ENCODE results near the gene GLB1L3. TPM values are rescaled to one million over a fixed set of nuclear protein-coding genes. Genes with fewer than 3 reads are reported as not detected.

The GLB1L3 gene
- total RNA-seq, 1 experiment from 2014 or later: not detected

DNA sequence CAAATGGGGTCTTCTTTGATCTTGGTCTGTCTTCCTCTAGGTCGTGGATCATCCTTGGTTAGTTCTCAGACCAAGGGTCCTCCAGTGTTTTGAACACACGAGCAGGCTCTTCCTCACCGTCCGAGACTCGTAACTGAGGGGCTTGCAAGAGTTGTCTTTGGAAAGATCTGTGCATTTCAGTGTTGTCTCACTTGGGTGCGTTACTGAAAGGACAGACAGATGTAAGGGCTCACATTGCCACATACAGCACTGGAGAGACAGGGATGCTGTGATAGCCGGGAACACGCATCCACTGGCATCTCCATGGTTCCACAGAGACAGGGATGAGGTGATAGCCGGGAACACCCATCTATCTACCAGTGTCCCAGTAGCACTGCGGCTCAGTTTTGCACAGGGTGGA is 71.3 kb downstream of the GLB1L3 start:
- H3K27me3 ChIP-seq (ENCODE audit: insufficient read depth, low read length): no peaks in the 10 kb centered on the region
- ChIA-PET RAD21 (ENCODE audit: low non-redundant PET in 1 of 2, low total read pairs in 2 of 2, uncharacterized antibody in 2 of 2, unreplicated experiment in 2 of 2) (no interaction called here), CTCF (no interaction called here), POLR2A (no interaction called here)
- H2AFZ ChIP-seq (ENCODE audit: low read depth, low read length, poor library complexity, severe bottlenecking): no peak overlapping the region
- BruUV-seq (replicated peaks): no TSS peak
- H3K27ac ChIP-seq (ENCODE audit: low read depth, low read length): no peak overlapping the region
- no peaks in the 10 kb centered on the region; a peak in 1 of 4 replicates for H3K36me3 ChIP-seq (ENCODE audit: control insufficient read depth in 1 of 2, insufficient read depth in 2 of 2, low read length in 2 of 2)
- no peak overlapping the region for H3K9ac ChIP-seq (ENCODE audit: low read length)
- ATAC-seq: no peak
- no peak overlapping the region for H3K4me3 ChIP-seq (replicated peaks in 1 of 2; ENCODE audit: low read depth in 1 of 2, low read length in 2 of 2)
- TF ChIP-seq CBX3 (IDR thresholded peaks at IDR 0.05; ENCODE audit: low read depth): no peak
- peaks cover 0 to 10% of the 10 kb centered on the region in 2 experiments; a peak in 2 of 4 replicates for H3K4me1 ChIP-seq (ENCODE audit: control insufficient read depth in 1 of 2, insufficient read depth in 2 of 2, low read length in 2 of 2)
- intact Hi-C loops (cut with micrococcal nuclease): no loop called here
- no peaks in the 10 kb centered on the region for H3K79me2 ChIP-seq (ENCODE audit: insufficient read depth, low read length)
- no peak overlapping the region for H3K4me2 ChIP-seq (ENCODE audit: low read length)
- no peaks in the 10 kb centered on the region for H3K9me3 ChIP-seq (ENCODE audit: control insufficient read depth in 1 of 2, insufficient read depth in 1 of 2, low read depth in 1 of 2, low read length in 2 of 2)
- no peaks in the 10 kb centered on the region for H3K9me2 ChIP-seq (ENCODE audit: insufficient read depth)
- H4K20me1 ChIP-seq (ENCODE audit: insufficient read depth): no peaks in the 10 kb centered on the region
- no peak for DNase-seq (ENCODE audit: low read depth, low spot score)

DNA sequence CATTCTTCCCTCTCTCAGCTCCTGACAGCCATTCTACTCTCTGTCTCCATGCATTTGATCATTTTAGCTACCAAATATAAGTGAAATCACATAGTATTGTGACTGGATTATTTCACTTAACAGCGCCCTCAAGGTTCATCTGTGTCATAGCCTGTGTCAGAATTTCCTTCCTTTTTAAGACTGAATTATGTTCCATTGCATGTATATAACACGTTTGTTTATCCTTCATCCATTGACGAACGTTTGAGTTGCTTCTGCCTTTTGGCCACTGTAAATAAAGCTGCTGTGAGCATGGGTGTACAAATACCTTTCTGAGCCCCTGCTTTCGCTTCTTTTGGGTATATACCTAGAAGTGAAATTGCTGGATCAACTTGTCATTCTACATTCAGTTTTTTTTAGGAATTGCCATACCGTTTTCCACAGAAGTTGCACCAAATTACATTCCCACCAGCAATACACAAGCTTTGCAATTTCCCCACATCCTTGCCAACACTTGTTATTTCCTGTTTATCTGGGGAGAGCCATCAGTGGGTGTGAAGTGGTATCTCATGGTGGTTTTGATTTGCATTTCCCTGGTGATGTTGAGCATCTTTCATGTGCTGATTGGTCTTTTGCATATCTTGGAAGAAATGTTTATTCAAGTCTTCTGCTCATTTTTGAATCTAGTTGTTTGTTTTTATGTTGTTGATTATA is 73.1 kb downstream of the GLB1L3 start:
- DNase-seq (ENCODE audit: low read depth, low spot score) (no peak), ATAC-seq (no peak)
- H3K4me2 ChIP-seq (ENCODE audit: low read length): no peak overlapping the region
- H3K4me1 ChIP-seq (ENCODE audit: control insufficient read depth in 1 of 2, insufficient read depth in 2 of 2, low read length in 2 of 2): no peaks in the 10 kb centered on the region
- no peak overlapping the region for H2AFZ ChIP-seq (ENCODE audit: low read depth, low read length, poor library complexity, severe bottlenecking)
- no peak for TF ChIP-seq YY1 (IDR thresholded peaks at IDR 0.05; ENCODE audit: extremely low read depth, insufficient replicate concordance, low read depth, low read length)
- no peak for TF ChIP-seq EGR1 (IDR thresholded peaks at IDR 0.05; ENCODE audit: low read depth)
- RAD21 ChIA-PET (ENCODE audit: low non-redundant PET in 1 of 2, low total read pairs in 2 of 2, uncharacterized antibody in 2 of 2, unreplicated experiment in 2 of 2): interaction anchor here in 1 of 2 experiments (0.7 kb wide), 1 partner anchor 300 kb away, joined by 3 read pairs; no protein-coding TSS in a partner anchor
- no peak overlapping the region for H3K9ac ChIP-seq (ENCODE audit: low read length)
- H3K27ac ChIP-seq (ENCODE audit: low read depth, low read length): no peak overlapping the region
- BruUV-seq (replicated peaks): no TSS peak
- H3K27me3 ChIP-seq (ENCODE audit: insufficient read depth, low read length): no peaks in the 10 kb centered on the region
- no peaks in the 10 kb centered on the region; a peak in 1 of 4 replicates for H3K36me3 ChIP-seq (ENCODE audit: control insufficient read depth in 1 of 2, insufficient read depth in 2 of 2, low read length in 2 of 2)
- intact Hi-C loops (cut with micrococcal nuclease): no loop called here
- POLR2A ChIA-PET: no interaction called here
- no peaks in the 10 kb centered on the region for H3K9me3 ChIP-seq (ENCODE audit: control insufficient read depth in 1 of 2, insufficient read depth in 1 of 2, low read depth in 1 of 2, low read length in 2 of 2)
- no peaks in the 10 kb centered on the region for H3K79me2 ChIP-seq (ENCODE audit: insufficient read depth, low read length)
- CTCF ChIA-PET: no interaction called here
- H4K20me1 ChIP-seq (ENCODE audit: insufficient read depth): no peaks in the 10 kb centered on the region
- H3K4me3 ChIP-seq (replicated peaks in 1 of 2; ENCODE audit: low read depth in 1 of 2, low read length in 2 of 2): no peak overlapping the region
- H3K9me2 ChIP-seq (ENCODE audit: insufficient read depth): no peaks in the 10 kb centered on the region
